K562 (cell line): ENCODE data around the gene MTG1. TPM values are rescaled to one million over a fixed set of nuclear protein-coding genes. Genes with fewer than 3 reads are reported as not detected.

ENCODE experiments used
- CBFA2T2 ChIP-seq: fragments of 450-650 bp; conservative IDR thresholded peaks from 2 replicates; pipeline ENCODE4 v1.6.1; 2017; ENCODE audit warnings: mild to moderate bottlenecking
- ETS2 ChIP-seq: IDR thresholded peaks from 2 replicates; pipeline ENCODE4 v1.6.1; 2016; ENCODE audit warnings: borderline replicate concordance, missing genetic modification characterization, mild to moderate bottlenecking, moderate library complexity, missing compliant biosample characterization; ENCODE audit not compliant: poor library complexity, severe bottlenecking
- HNRNPL ChIP-seq: fragments of 200-400 bp; formaldehyde crosslinking; IDR thresholded peaks from 2 replicates; pipeline ENCODE4 v1.6.1; 2017; ENCODE audit warnings: low read depth, mild to moderate bottlenecking, low read length
- L3MBTL2 ChIP-seq: fragments of 450-650 bp; IDR thresholded peaks from 2 replicates; pipeline ENCODE4 v1.6.1; 2016; ENCODE audit warnings: mild to moderate bottlenecking, moderate library complexity
- MYNN ChIP-seq, 2 experiments: sonication (generic); formaldehyde crosslinking in 1 of 2; IDR thresholded peaks; 2 replicates each; pipeline versions ENCODE4 v1.5.0 to v1.6.1; 2016 to 2020; ENCODE audit warnings: antibody characterized with exemption in 1 of 2, missing genetic modification reagents in 1 of 2
- NEUROD1 ChIP-seq: fragments of 150-350 bp; IDR thresholded peaks from 2 replicates; pipeline ENCODE4 v1.6.1; 2014; ENCODE audit warnings: borderline replicate concordance, low read length, low read depth; ENCODE audit not compliant: partially characterized antibody
- PATZ1 ChIP-seq: fragments of 250-450 bp; sonication (Bioruptor Pico); IDR thresholded peaks from 2 replicates; pipeline ENCODE4 v1.5.0; 2020; ENCODE audit warnings: mild to moderate bottlenecking, borderline replicate concordance
- USF1 ChIP-seq: sonication (generic); formaldehyde crosslinking; IDR thresholded peaks from 2 replicates; pipeline ENCODE4 v1.9.0; 2022; ENCODE audit warnings: mild to moderate bottlenecking, missing genetic modification reagents
- ZFP91 ChIP-seq: sonication (generic); formaldehyde crosslinking; IDR thresholded peaks from 2 replicates; pipeline ENCODE4 v1.8.0; 2022; ENCODE audit warnings: mild to moderate bottlenecking, missing genetic modification reagents
- ZNF79 ChIP-seq: fragments of 250-450 bp; sonication (Bioruptor Pico); IDR thresholded peaks from 2 replicates; pipeline ENCODE4 v1.4.0; 2020; ENCODE audit warnings: low read depth, mild to moderate bottlenecking, moderate library complexity
- polyA plus RNA-seq, 8 experiments: library from polyadenylated mRNA; depleted of rRNA in 4 of 8; stranded (reverse) in 5 of 8; unstranded in 3 of 8; fragments of >200 nt; fragmentation: Nextera tagmentation in 2 of 8; fragmentation: Illumina TruSeq in 1 of 8; extraction: Ambion mirVana in 2 of 8; extraction: Trizol in 1 of 8; gene quantifications; 2 replicates each; pipeline versions ENCODE4 v1.2.1 to v1.2.3, GENCODE V29; 2011 to 2014; ENCODE audit warnings: inconsistent platforms in 1 of 8, missing spikeins in 1 of 8
- total RNA-seq, 7 experiments: library from RNA; depleted of rRNA in 6 of 7; stranded (reverse); fragments of >200 nt in 6 of 7; fragmentation: Illumina TruSeq in 2 of 7; extraction: Trizol in 2 of 7; gene quantifications; 2 replicates each; pipeline versions ENCODE4 v1.2.1 to v1.2.3, GENCODE V29; 2011 to 2021; ENCODE audit warnings: low replicate concordance in 1 of 7
- TF ChIP-seq, protein P1 (sequence below): IDR thresholded peaks from 2 replicates; pipeline ENCODE4 v1.6.1; 2014; ENCODE audit warnings: antibody characterized with exemption
- TF ChIP-seq, protein P2 (sequence below), 2 experiments: fragments of 450-650 bp; formaldehyde crosslinking in 1 of 2; IDR thresholded peaks; 2 replicates each; pipeline versions ENCODE4 v1.4.0 to v1.6.1; 2014 to 2020; ENCODE audit warnings: mild to moderate bottlenecking in 2 of 2, borderline replicate concordance in 1 of 2, low read depth in 1 of 2

MTG1 gene
- total and polyA plus RNA-seq, 9 of the 15 experiments (the other 6 are each of a cell fraction or from before 2014, with no cell fraction given) = 2.8 to 28.2 (median 15.4) TPM

DNA sequence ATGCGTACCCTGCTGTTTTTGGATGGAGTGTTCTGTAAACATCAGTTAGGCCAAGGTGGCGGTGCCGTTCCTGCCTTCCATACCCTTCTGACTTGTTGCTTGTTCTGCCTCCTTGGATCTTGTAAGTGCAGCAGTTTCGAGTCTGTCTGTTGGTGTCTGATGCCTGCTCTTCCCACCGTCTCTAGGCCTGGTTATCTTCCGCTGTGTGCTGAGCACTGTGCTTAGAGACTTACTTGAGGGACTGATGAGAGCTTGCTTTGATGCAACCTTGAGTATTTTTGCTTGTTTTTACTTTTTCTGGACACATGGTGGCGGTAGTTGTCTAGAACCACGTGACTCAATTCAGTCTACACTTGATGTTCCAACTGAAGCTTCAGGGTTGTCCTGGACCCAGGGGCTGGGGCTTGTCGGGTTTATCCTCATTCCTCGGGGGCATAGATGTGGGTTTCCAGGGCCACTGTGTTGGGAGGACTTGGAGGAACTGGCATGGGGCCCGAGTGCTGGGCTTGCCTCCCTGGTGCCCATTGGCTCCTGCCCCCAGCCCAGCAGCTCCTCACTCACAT is 44.8 kb downstream of the MTG1 start (continued):
- TF ChIP-seq ZFP91 (CRISPR knock-in tag) (no peak), L3MBTL2 (peak; percentile 35; the same call in 1 of the 2 replicates), PATZ1 (no peak), USF1 (CRISPR knock-in tag) (peak; percentile 90), HNRNPL (no peak), CBFA2T2 (peak; percentile 75), MYNN (IDR thresholded peaks at IDR 0.05) (no peak), MYNN (CRISPR knock-in tag; IDR thresholded peaks at IDR 0.05) (no peak), ZNF79 (no peak), NEUROD1 (no peak), ETS2 (tag) (no peak)
- TF ChIP-seq, protein P1, sequence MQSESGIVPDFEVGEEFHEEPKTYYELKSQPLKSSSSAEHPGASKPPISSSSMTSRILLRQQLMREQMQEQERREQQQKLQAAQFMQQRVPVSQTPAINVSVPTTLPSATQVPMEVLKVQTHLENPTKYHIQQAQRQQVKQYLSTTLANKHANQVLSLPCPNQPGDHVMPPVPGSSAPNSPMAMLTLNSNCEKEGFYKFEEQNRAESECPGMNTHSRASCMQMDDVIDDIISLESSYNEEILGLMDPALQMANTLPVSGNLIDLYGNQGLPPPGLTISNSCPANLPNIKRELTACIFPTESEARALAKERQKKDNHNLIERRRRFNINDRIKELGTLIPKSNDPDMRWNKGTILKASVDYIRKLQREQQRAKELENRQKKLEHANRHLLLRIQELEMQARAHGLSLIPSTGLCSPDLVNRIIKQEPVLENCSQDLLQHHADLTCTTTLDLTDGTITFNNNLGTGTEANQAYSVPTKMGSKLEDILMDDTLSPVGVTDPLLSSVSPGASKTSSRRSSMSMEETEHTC = peak; percentile 59; the same call in 1 of the 2 replicates
- TF ChIP-seq, protein P2, sequence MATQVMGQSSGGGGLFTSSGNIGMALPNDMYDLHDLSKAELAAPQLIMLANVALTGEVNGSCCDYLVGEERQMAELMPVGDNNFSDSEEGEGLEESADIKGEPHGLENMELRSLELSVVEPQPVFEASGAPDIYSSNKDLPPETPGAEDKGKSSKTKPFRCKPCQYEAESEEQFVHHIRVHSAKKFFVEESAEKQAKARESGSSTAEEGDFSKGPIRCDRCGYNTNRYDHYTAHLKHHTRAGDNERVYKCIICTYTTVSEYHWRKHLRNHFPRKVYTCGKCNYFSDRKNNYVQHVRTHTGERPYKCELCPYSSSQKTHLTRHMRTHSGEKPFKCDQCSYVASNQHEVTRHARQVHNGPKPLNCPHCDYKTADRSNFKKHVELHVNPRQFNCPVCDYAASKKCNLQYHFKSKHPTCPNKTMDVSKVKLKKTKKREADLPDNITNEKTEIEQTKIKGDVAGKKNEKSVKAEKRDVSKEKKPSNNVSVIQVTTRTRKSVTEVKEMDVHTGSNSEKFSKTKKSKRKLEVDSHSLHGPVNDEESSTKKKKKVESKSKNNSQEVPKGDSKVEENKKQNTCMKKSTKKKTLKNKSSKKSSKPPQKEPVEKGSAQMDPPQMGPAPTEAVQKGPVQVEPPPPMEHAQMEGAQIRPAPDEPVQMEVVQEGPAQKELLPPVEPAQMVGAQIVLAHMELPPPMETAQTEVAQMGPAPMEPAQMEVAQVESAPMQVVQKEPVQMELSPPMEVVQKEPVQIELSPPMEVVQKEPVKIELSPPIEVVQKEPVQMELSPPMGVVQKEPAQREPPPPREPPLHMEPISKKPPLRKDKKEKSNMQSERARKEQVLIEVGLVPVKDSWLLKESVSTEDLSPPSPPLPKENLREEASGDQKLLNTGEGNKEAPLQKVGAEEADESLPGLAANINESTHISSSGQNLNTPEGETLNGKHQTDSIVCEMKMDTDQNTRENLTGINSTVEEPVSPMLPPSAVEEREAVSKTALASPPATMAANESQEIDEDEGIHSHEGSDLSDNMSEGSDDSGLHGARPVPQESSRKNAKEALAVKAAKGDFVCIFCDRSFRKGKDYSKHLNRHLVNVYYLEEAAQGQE (IDR thresholded peaks at IDR 0.05; ENCODE audit: borderline replicate concordance) = peak; percentile 57
- TF ChIP-seq, protein P2 (CRISPR knock-in tag; IDR thresholded peaks at IDR 0.05; ENCODE audit: low read depth) = no peak
